ENCODE measurements around the gene PRR29. TPM values are rescaled to one million over a fixed set of nuclear protein-coding genes. Genes with fewer than 3 reads are reported as not detected.
"Not testable (repeated sequence)": the region's sequence is repeated elsewhere in the genome, so short reads cannot be mapped to it uniquely, and the experiment has no call there.

Gene PRR29
- total and polyA plus RNA-seq, 8 donors = 1.0 to 9.6 (median 6.0) TPM

GRCh38 chr17:64016231-64016784 is 18.2 kb downstream of the PRR29 start:
- intact Hi-C loops (cut with DNase I) = no loop called here
- Histone ChIP-seq H3K27ac (peak overlapping the region; percentile 15 to 52), H3K4me3 (no peak overlapping the region), H3K9me3 (no peaks in the 10 kb centered on the region), H3K27me3 (no peaks in the 10 kb centered on the region), H3K4me1 (peaks cover 6 to 60% of the 10 kb centered on the region in 2 donors), H3K36me3 (no peaks in the 10 kb centered on the region)
- ATAC-seq (no peak), DNase-seq (no peak)
- TF ChIP-seq, protein P1, sequence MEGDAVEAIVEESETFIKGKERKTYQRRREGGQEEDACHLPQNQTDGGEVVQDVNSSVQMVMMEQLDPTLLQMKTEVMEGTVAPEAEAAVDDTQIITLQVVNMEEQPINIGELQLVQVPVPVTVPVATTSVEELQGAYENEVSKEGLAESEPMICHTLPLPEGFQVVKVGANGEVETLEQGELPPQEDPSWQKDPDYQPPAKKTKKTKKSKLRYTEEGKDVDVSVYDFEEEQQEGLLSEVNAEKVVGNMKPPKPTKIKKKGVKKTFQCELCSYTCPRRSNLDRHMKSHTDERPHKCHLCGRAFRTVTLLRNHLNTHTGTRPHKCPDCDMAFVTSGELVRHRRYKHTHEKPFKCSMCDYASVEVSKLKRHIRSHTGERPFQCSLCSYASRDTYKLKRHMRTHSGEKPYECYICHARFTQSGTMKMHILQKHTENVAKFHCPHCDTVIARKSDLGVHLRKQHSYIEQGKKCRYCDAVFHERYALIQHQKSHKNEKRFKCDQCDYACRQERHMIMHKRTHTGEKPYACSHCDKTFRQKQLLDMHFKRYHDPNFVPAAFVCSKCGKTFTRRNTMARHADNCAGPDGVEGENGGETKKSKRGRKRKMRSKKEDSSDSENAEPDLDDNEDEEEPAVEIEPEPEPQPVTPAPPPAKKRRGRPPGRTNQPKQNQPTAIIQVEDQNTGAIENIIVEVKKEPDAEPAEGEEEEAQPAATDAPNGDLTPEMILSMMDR (IDR thresholded peaks at IDR 0.05) = peak in 1 of 2 donors; percentile 15

- Histone ChIP-seq H3K27me3 (no peaks in the 10 kb centered on the region), H3K9me3 (no peaks in the 10 kb centered on the region), H3K4me3 (no peak overlapping the region), H3K4me1 (peaks cover 6 to 62% of the 10 kb centered on the region in 2 donors), H3K36me3 (no peaks in the 10 kb centered on the region), H3K27ac (peak overlapping the region in 1 of 2 donors; percentile 52)
- ATAC-seq (no peak), DNase-seq (no peak)
- TF ChIP-seq, protein P1 (IDR thresholded peaks at IDR 0.05) = no peak
- intact Hi-C loops (cut with DNase I) = no loop called here
Measured at GRCh38 chr17:64016974-64017373, 18.8 kb downstream of the PRR29 start.

DNA sequence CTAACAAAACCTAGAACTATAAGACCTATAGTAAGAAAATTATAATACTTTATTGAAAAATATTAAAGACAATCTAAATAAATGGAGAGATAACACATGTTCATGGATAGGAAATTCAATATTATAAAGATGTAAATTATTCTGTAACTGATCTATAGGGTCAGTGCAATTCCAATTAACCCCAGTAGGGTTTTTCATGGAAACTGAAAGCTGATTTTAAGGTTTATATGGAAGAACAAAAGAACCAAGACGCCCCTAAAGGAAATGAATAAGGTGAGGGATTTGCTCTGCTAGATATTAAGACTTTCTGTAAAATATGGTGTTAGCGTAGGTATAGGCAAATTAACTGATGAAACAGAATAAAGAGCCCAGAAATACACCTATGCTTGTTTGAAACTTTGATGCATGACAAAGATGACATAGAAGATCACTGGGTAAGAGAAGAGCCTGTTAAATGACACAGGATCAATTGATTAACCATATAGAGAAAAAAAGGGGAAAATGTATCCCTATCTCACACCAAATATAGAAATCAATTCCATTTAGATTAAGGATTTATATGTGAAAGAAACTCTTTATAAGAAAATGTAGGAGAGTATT is 19.3 kb downstream of the PRR29 start:
- no peaks in the 10 kb centered on the region for H3K27me3 ChIP-seq

DNA sequence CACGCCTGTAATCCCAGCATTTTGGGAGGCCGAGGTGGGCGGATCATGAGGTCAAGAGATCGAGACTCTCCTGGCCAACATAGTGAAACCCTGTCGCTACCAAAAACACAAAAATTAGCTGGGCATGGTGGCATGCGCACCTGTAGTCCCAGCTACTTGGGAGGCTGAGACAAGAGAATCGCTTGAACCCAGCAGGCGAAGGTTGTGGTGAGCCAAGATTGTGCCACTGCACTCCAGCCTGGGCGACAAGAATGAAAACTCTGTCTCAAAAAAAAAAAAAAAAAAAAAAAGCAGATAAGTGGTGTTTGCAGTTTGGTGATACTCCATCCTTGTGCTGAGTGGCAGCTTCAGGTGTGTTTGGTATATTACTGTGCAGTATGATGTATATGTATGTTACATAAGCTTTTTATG is 21.4 kb downstream of the PRR29 start:
- Histone ChIP-seq H3K27ac (peak overlapping the region; percentile 79 to 85), H3K4me3 (peak overlapping the region; percentile 44 to 50), H3K4me1 (peaks cover 6 to 69% of the 10 kb centered on the region in 2 donors)
- DNase-seq; H3K36me3 ChIP-seq; H3K27me3 ChIP-seq; intact Hi-C loops (cut with DNase I); ATAC-seq; H3K9me3 ChIP-seq: not testable (repeated sequence)

More for the DNA sequence above, 19.3 kb downstream of the PRR29 start:
- Histone ChIP-seq H3K4me3 (no peak overlapping the region), H3K36me3 (no peaks in the 10 kb centered on the region), H3K9me3 (no peaks in the 10 kb centered on the region), H3K4me1 (peaks cover 6 to 63% of the 10 kb centered on the region in 2 donors), H3K27ac (peak overlapping the region in 1 of 2 donors; percentile 52)
- TF ChIP-seq, protein P1 (IDR thresholded peaks at IDR 0.05) = no peak
- no peak for ATAC-seq
- no peak for DNase-seq
- intact Hi-C loops (cut with DNase I) = no loop called here

DNA sequence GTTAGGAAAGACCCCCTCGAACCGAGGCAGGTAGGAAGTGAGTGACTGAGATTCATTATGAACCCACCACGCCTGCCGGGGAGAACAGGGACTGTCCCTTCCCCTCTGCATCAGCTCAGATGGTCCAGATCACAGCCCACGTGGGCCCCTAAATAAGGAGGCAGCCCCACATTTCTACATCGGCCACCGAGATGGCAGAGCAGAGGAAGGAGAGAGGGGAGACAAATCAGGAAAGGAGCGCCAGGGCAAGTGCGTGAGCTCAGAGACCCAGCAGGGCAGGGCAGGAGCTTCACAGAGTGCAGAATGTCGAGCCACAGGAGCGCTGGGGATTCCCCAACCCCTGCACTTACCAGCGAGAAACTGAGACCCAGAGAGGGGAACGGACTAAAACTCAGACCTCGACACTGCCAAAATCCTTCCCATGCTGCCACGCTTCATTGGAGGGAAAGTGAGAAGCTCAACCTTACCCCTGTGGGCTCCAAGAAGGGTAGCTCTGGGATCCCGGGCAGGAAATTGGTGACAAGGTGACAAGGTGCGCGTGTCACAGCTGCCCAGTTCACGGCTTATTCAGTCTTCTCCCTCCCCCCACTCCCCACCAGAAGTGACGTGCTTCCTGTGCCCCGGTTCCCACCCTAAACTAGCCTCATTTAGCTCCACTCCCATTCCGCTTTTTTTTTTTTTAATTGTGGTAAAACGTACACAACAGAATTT is 22.1 kb downstream of the PRR29 start, which contains the start of gene ICAM2:
ICAM2 (minus strand) TSS at position 578 of the 711 bp plus-strand sequence. CDS start 13,942 bp downstream, outside the sequence.
- DNase-seq (peak in 2 of 4 donors; percentile 44 to 76), ATAC-seq (peak; percentile 73)
- Histone ChIP-seq H3K36me3 (no peaks in the 10 kb centered on the region), H3K27ac (peak within 1 kb of the TSS; percentile 79 to 85), H3K9me3 (no peaks in the 10 kb centered on the region), H3K4me3 (peak within 1 kb of the TSS; percentile 44 to 50), H3K4me1 (peaks cover 3 to 69% of the 10 kb centered on the region in 2 donors), H3K27me3 (no peaks in the 10 kb centered on the region)
- TF ChIP-seq, protein P1 (IDR thresholded peaks at IDR 0.05) = no peak
- intact Hi-C loops (cut with DNase I) = no loop called here
